Measurements from ENCODE around the gene ZNF439.
A peak's percentile ranks its signal among the peaks of the same experiment; 100 is the strongest.
"Not testable (repeated sequence)": the region's sequence is repeated elsewhere in the genome, so short reads cannot be mapped to it uniquely, and the experiment has no call there.

Gene ZNF439

GRCh38 chr19:11848594-11849469 is at the start of gene ZNF439:
TSS of gene ZNF439 (plus strand) at chr19:11848726. CDS start at chr19:11848868, 142 bp downstream.
- peak; percentile 83 to 91 (median 86) for DNase-seq

- DNase-seq, result no peak
Measured at GRCh38 chr19:11806354-11807098, 42.0 kb upstream of the ZNF439 start.

GRCh38 chr19:11807099-11807380 is 41.5 kb upstream of the ZNF439 start:
- DNase-seq, result no peak

GRCh38 chr19:11813703-11814028 is 34.9 kb upstream of the ZNF439 start:
- no peak for DNase-seq

GRCh38 chr19:11814029-11814699 is 34.4 kb upstream of the ZNF439 start, which contains the start of gene ZNF440:
TSS of gene ZNF440 (plus strand) at chr19:11814273. CDS start at chr19:11814448, 175 bp downstream.
- peak; percentile 54 to 85 (median 74) for DNase-seq

GRCh38 chr19:11814700-11815035 is 33.9 kb upstream of the ZNF439 start:
- no peak for DNase-seq

- no peak for DNase-seq
Measured at GRCh38 chr19:11821474-11822109, 26.9 kb upstream of the ZNF439 start.

- not testable (repeated sequence) for DNase-seq
Measured at GRCh38 chr19:11828957-11829876, 19.3 kb upstream of the ZNF439 start.

- DNase-seq, result no peak
Measured at GRCh38 chr19:11832253-11832912, 16.1 kb upstream of the ZNF439 start.

GRCh38 chr19:11833541-11833940 is 15.0 kb upstream of the ZNF439 start:
- no peak for DNase-seq

GRCh38 chr19:11835626-11836066 is 12.9 kb upstream of the ZNF439 start:
- not testable (repeated sequence) for DNase-seq

GRCh38 chr19:11843722-11844121 is 4.8 kb upstream of the ZNF439 start:
- no peak for DNase-seq

- not testable (repeated sequence) for DNase-seq
Measured at GRCh38 chr19:11847615-11848014, 911 bp upstream of the ZNF439 start.

GRCh38 chr19:11848200-11848593 is 329 bp upstream of the ZNF439 start:
- DNase-seq, result no peak

GRCh38 chr19:11850289-11850688 is 1.8 kb downstream of the ZNF439 start:
- DNase-seq, result not testable (repeated sequence)

GRCh38 chr19:11853358-11853757 is 4.8 kb downstream of the ZNF439 start:
- DNase-seq, result no peak

GRCh38 chr19:11856596-11857250 is 8.2 kb downstream of the ZNF439 start:
- no peak for DNase-seq

GRCh38 chr19:11860721-11861120 is 12.2 kb downstream of the ZNF439 start:
- no peak for DNase-seq

- no peak for DNase-seq
Measured at GRCh38 chr19:11861301-11861700, 12.8 kb downstream of the ZNF439 start.

GRCh38 chr19:11867766-11868165 is 19.2 kb downstream of the ZNF439 start:
- DNase-seq, result not testable (repeated sequence)

- DNase-seq, result no peak
Measured at GRCh38 chr19:11868188-11868587, 19.7 kb downstream of the ZNF439 start.
